Neural progenitor cell (in vitro differentiated cells): ENCODE measurements around the gene CDH1.

Experiments used
- CTCF ChIP-seq: fragments of 200-600 bp; sonication (generic); IDR thresholded peaks from 2 replicates; pipeline ENCODE4 v1.5.1; 2017; ENCODE audit warnings: antibody characterized with exemption, mild to moderate bottlenecking
- EZH2phosphoT487 ChIP-seq: fragments of 200-600 bp; sonication (generic); IDR thresholded peaks from 2 replicates; pipeline ENCODE4 v1.6.1; 2017; ENCODE audit warnings: antibody characterized with exemption

- no peak for TF ChIP-seq CTCF
- TF ChIP-seq EZH2phosphoT487 = no peak
Observed at GRCh38 chr16:68739964-68740627, 3.0 kb downstream of the CDH1 start.
